IMR-90 (cell line): Measurements from ENCODE around the gene TBC1D1. TPM values are rescaled to one million over a fixed set of nuclear protein-coding genes. Genes with fewer than 3 reads are reported as not detected.

Experiments
- ATAC-seq: fragments of 200-7000 bp; cut with Tn5 transposase; 2 replicates; pipeline ENCODE4 v1.9.1; 2020; ENCODE audit warnings: low read depth, mild to moderate bottlenecking, moderate library complexity
- BruUV-seq: library from RNA; stranded (reverse); fragments of 400-500 nt; replicated peaks from 2 replicates; lab custom pipeline; 2021; lab: Mats Ljungman, UMichigan
- CTCF ChIA-PET: fragments of 300-600 bp; formaldehyde crosslinking; extraction: SDS; loops from one replicate; lab custom pipeline; 2021; ENCODE audit warnings: antibody characterized with exemption; lab: Yijun Ruan, JAX
- POLR2A ChIA-PET: fragments of 300-600 bp; sonication (Branson Sonifier 250); formaldehyde crosslinking; loops from one replicate; lab custom pipeline; 2022; ENCODE audit warnings: antibody characterized with exemption; ENCODE audit not compliant: unreplicated experiment; lab: Charles Lee
- DNase-seq: peaks from one replicate; pipeline ENCODE4 v3.0.0; 2013
- H2AFZ ChIP-seq: replicated peaks from 2 replicates; pipeline ENCODE3; 2013; ENCODE audit warnings: low read length, mild to moderate bottlenecking; ENCODE audit not compliant: poor library complexity
- H2AK5ac ChIP-seq: 2 replicates; pipeline ENCODE4 v1.6.1; 2013; ENCODE audit warnings: low read depth, low read length, inconsistent platforms
- H2AK9ac ChIP-seq: replicated peaks from 2 replicates; pipeline ENCODE3; 2013; ENCODE audit warnings: mild to moderate bottlenecking, low read depth, low read length, moderate library complexity; ENCODE audit not compliant: poor library complexity
- H2BK120ac ChIP-seq: 2 replicates; pipeline ENCODE4 v1.6.1; 2013; ENCODE audit warnings: low read depth, low read length, inconsistent platforms
- H2BK15ac ChIP-seq: 3 replicates; pipeline ENCODE4 v1.6.1; 2013; ENCODE audit warnings: low read depth, low read length, inconsistent platforms
- H2BK20ac ChIP-seq: 2 replicates; pipeline ENCODE4 v1.6.1; 2013; ENCODE audit warnings: low read depth, mild to moderate bottlenecking, inconsistent platforms, low read length, moderate library complexity
- H2BK5ac ChIP-seq: 2 replicates; pipeline ENCODE4 v1.6.1; 2013; ENCODE audit warnings: mild to moderate bottlenecking, low read depth, low read length, inconsistent platforms; ENCODE audit not compliant: poor library complexity, severe bottlenecking
- H3K14ac ChIP-seq: replicated peaks from 2 replicates; pipeline ENCODE4 v1.6.1; 2013; ENCODE audit warnings: low read depth, low read length, inconsistent platforms
- H3K18ac ChIP-seq: 2 replicates; pipeline ENCODE4 v1.6.1; 2013; ENCODE audit warnings: low read depth, low read length, control low read depth
- H3K23ac ChIP-seq: 2 replicates; pipeline ENCODE4 v1.6.1; 2013; ENCODE audit warnings: low read depth, low read length, inconsistent platforms
- H3K27ac ChIP-seq: 2 replicates; pipeline ENCODE4 v1.5.1; 2013; ENCODE audit warnings: mild to moderate bottlenecking, control low read depth, low read length; ENCODE audit not compliant: insufficient read depth
- H3K27me3 ChIP-seq: 2 replicates; pipeline ENCODE4 v1.6.1; 2013; ENCODE audit warnings: low read length; ENCODE audit not compliant: control insufficient read depth, insufficient read depth
- H3K36me3 ChIP-seq: 2 replicates; pipeline ENCODE4 v1.6.1; 2013; ENCODE audit warnings: low read length, mixed read lengths; ENCODE audit not compliant: control insufficient read depth, insufficient read depth
- H3K4ac ChIP-seq: 2 replicates; pipeline ENCODE4 v1.6.1; 2013; ENCODE audit warnings: low read depth, low read length, inconsistent platforms
- H3K4me1 ChIP-seq: 2 replicates; pipeline ENCODE4 v1.6.1; 2013; ENCODE audit warnings: low read length, mixed read lengths; ENCODE audit not compliant: control insufficient read depth, insufficient read depth
- H3K4me2 ChIP-seq: 2 replicates; pipeline ENCODE4 v1.6.1; 2013; ENCODE audit warnings: low read depth, mild to moderate bottlenecking, control low read depth, low read length, moderate library complexity
- H3K4me3 ChIP-seq: 2 replicates; pipeline ENCODE4 v1.5.1; 2013; ENCODE audit warnings: low read depth, mild to moderate bottlenecking, control low read depth, low read length, moderate library complexity; ENCODE audit not compliant: insufficient read depth
- H3K56ac ChIP-seq: 2 replicates; pipeline ENCODE4 v1.6.1; 2013; ENCODE audit warnings: low read length, inconsistent platforms; ENCODE audit not compliant: insufficient read depth; ENCODE audit errors: extremely low read depth
- H3K79me1 ChIP-seq, 2 experiments: 2 replicates each; pipeline ENCODE4 v1.6.1; 2013; ENCODE audit warnings: low read length in 2 of 2, inconsistent platforms in 1 of 2, low read depth in 1 of 2
- H3K9ac ChIP-seq: 2 replicates; pipeline ENCODE4 v1.6.1; 2013; ENCODE audit warnings: low read depth, low read length, control low read depth
- H3K9me1 ChIP-seq: 2 replicates; pipeline ENCODE4 v1.6.1; 2013; ENCODE audit warnings: low read length, inconsistent platforms; ENCODE audit not compliant: insufficient read depth
- H3K9me3 ChIP-seq: 2 replicates; pipeline ENCODE4 v1.6.1; 2013; ENCODE audit warnings: low read length; ENCODE audit not compliant: control insufficient read depth, insufficient read depth
- H4K20me1 ChIP-seq: 2 replicates; pipeline ENCODE4 v1.6.1; 2013; ENCODE audit warnings: low read length, inconsistent platforms; ENCODE audit not compliant: insufficient read depth
- H4K5ac ChIP-seq: 2 replicates; pipeline ENCODE4 v1.6.1; 2013; ENCODE audit warnings: mild to moderate bottlenecking, low read depth, low read length, control low read depth
- H4K8ac ChIP-seq, 2 experiments: 2 replicates each; pipeline ENCODE4 v1.6.1; 2013; ENCODE audit warnings: low read depth in 2 of 2, low read length in 2 of 2, control low read depth in 1 of 2, inconsistent platforms in 1 of 2
- H4K91ac ChIP-seq: 2 replicates; pipeline ENCODE4 v1.6.1; 2013; ENCODE audit warnings: low read depth, low read length, inconsistent platforms; ENCODE audit not compliant: insufficient read depth
- CHD1 ChIP-seq: IDR thresholded peaks from 2 replicates; pipeline ENCODE4 v1.6.1; 2012; ENCODE audit warnings: low read depth, low read length, improper control_type of control experiment
- MAFK ChIP-seq: IDR thresholded peaks from 2 replicates; pipeline ENCODE4 v1.6.1; 2012; ENCODE audit warnings: low read depth, low read length, improper control_type of control experiment
- RFX5 ChIP-seq: IDR thresholded peaks from 2 replicates; pipeline ENCODE4 v1.8.0; 2012; ENCODE audit warnings: low read depth, mild to moderate bottlenecking, low read length, moderate library complexity
- WGBS, 2 experiments: methylation state at CpG; one replicate each; pipeline versions ENCODE4 v1.1.5 to v1.1.7; 2013; ENCODE audit warnings: missing lambda C conversion rate in 2 of 2; ENCODE audit not compliant: insufficient read length in 1 of 2; ENCODE audit errors: extremely low coverage in 2 of 2; 5-methylcytosine and 5-hydroxymethylcytosine counted together
- dilution Hi-C: fragments of 300-500 bp; cut with HindIII; formaldehyde crosslinking; loops from one replicate; pipeline ENCODE4 v1.14.3; 2018; ENCODE audit warnings: low sequenced_read_pairs; ENCODE audit not compliant: unreplicated experiment
- in situ Hi-C: fragments of 300-500 bp; cut with MboI; formaldehyde crosslinking; loops from 3 replicates; pipeline ENCODE4 v1.14.3; 2019; ENCODE audit warnings: low sequenced_read_pairs, inconsistent platforms, mixed read lengths
- intact Hi-C: fragments of 100-400 bp; cut with micrococcal nuclease; formaldehyde crosslinking; loops from 2 replicates; pipeline ENCODE4 v1.10.0; 2022
- polyA plus RNA-seq, 3 experiments: library from polyadenylated mRNA; depleted of rRNA; stranded (reverse); fragments of >200 nt; gene quantifications; 2 replicates each; pipeline ENCODE4 v1.2.3, GENCODE V29; 2012; ENCODE audit warnings: low replicate concordance in 1 of 3
- total RNA-seq: library from RNA; depleted of rRNA; stranded (reverse); fragments of >200 nt; gene quantifications from 2 replicates; pipeline ENCODE4 v1.2.3, GENCODE V29; 2012
- TF ChIP-seq, protein P1 (sequence below): fragments of 150-350 bp; IDR thresholded peaks from 2 replicates; pipeline ENCODE4 v1.6.1; 2017; ENCODE audit warnings: mild to moderate bottlenecking, antibody characterized with exemption, low read length, low read depth

TBC1D1 gene
- total and polyA plus RNA-seq, 2 of the 4 experiments (the other 2 are of a cell fraction): 42.4 to 104 TPM

DNA sequence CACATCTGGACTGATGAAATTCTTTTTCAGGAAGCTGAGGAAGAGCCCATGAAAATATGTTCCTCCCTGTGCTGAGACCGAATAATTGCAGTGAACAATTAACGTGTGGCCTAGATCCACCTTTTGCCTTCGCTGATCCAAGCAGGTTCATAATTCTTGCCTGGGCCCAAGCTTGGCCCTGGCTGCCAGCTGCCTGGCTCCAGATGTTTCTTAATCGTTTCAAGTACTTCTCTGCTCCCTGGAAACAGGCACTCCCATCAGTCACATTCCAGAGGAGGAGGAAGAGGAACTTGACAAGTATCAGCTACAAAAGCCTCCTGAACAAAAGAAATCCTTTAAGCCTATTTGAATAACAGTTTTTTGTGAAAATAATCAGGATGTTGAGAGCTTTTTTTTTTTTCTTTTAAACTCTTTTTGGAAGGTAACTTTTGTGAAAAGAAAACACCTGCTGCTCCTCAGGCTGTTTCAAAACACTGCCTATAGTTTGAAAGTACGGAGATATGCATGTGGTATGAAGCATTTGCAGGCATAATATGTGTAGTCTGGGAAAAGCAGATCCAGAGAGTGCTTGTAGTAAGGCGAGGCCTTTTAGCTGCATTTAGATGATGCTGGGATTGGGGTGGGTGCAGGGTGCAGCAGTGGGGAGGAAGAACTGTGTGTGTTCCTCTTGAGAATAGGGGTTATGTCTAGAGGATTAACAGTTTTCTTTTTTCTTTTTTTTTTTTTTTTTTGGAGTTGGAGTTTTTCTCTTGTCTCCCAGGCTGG, 223.7 kb downstream of the TBC1D1 start:
- Histone ChIP-seq H3K36me3 (peaks cover 2% of the 10 kb centered on the region; the same call in 1 of the 2 replicates), H3K4me1 (peaks cover 12% of the 10 kb centered on the region), H2AK5ac (no peak overlapping the region; the same call in 1 of the 2 replicates), H2AK9ac (peak overlapping the region; percentile 34), H3K4me3 (no peak overlapping the region), H3K4ac (no peak overlapping the region), H3K9ac (no peak overlapping the region), H3K27ac (no peak overlapping the region), H3K14ac (no peak overlapping the region), H3K27me3 (no peaks in the 10 kb centered on the region), H2BK5ac (no peak overlapping the region), H3K79me1 (peaks cover 5 to 19% of the 10 kb centered on the region in 2 experiments; a peak in 2 of 4 replicates), H3K4me2 (no peak overlapping the region), H3K18ac (no peak overlapping the region), H4K91ac (no peak overlapping the region; the same call in 1 of the 2 replicates), H4K5ac (no peak overlapping the region), H4K8ac (no peak overlapping the region), H2BK120ac (no peak overlapping the region; the same call in 1 of the 2 replicates), H3K9me1 (peaks cover 15% of the 10 kb centered on the region), H3K56ac (no peak overlapping the region), H2BK20ac (0 out of 2 replicates have a peak overlapping the region, but pooled peaks have one; percentile 51), H3K23ac (no peak overlapping the region), H3K9me3 (no peaks in the 10 kb centered on the region), H2AFZ (peak overlapping the region; percentile 62), H2BK15ac (0 out of 3 replicates have a peak overlapping the region, but pooled peaks have one; percentile 31), H4K20me1 (no peaks in the 10 kb centered on the region)
- POLR2A ChIA-PET: interaction anchor here (0.6 kb wide), 1 partner anchor 204 kb away, joined by 5 read pairs; no protein-coding TSS in a partner anchor
- TF ChIP-seq RFX5: no peak
- TF ChIP-seq, protein P1, sequence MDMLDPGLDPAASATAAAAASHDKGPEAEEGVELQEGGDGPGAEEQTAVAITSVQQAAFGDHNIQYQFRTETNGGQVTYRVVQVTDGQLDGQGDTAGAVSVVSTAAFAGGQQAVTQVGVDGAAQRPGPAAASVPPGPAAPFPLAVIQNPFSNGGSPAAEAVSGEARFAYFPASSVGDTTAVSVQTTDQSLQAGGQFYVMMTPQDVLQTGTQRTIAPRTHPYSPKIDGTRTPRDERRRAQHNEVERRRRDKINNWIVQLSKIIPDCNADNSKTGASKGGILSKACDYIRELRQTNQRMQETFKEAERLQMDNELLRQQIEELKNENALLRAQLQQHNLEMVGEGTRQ: no peak
- no peak for TF ChIP-seq MAFK
- no peak for TF ChIP-seq CHD1
- WGBS, 2 experiments: 75% methylated on average over 2 of the region's 6 CpGs; no CpG with 5 or more reads in 1 of the 2 experiments
- no peak for DNase-seq
- CTCF ChIA-PET: interaction anchor here (0.6 to 0.8 kb wide), 3 partner anchors 45 to 385 kb away, joined by 3 to 5 read pairs (median 3); no protein-coding TSS in a partner anchor
- dilution Hi-C loops: no loop called here
- no TSS peak for BruUV-seq
- intact Hi-C loops: no loop called here
- ATAC-seq: peak; percentile 54
- in situ Hi-C loops: no loop called here
